ENCODE measurements around the gene TMC8. TPM values are rescaled to one million over a fixed set of nuclear protein-coding genes. Genes with fewer than 3 reads are reported as not detected.
"Not testable (repeated sequence)": the region's sequence is repeated elsewhere in the genome, so short reads cannot be mapped to it uniquely, and the experiment has no call there.

TMC8 gene
- polyA plus RNA-seq, 4 donors, result 1.4 to 2.6 (median 2.1) TPM

DNA sequence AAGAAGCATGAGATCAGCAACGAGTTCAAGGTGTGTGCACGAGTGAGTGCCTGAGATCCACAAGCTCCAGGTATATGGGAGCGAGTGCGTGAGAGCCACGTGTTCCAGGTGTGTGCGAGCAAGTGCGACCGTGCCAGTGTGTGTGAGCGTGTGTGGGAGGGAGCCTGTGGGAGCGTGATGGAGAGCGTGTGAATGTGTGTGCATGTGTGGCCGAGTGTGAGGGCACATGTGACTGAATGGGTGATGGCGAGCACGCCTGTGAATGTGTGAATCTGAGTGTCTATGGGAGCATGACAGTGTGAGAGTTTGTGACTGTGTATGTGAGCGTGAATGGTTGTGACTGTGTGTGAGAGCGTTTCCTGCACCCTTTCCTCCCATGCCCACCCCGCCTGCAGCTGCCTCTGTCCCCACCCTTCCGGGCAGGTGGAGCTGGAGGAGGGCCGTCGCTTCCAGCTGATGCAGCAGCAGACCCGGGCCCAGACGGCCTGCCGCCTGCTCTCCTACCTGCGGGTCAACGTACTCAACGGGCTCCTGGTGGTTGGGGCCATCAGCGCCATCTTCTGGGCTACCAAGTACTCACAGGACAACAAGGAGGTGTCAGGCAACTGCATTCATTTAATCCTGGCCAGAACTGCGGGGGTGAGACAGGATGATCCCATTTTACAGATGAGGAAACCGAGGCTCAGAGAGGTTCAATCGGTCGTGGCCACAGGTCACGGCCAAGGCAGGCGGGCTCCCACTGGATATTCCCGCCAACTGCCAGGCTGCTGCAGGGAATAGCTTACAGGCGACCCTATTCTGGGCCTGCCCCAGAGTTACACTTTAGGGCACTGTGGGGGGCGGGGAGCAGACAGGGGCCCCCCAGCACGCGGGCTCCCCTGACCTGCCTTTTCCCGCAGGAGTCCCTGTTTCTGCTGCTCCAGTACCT is 3.7 kb downstream of the TMC8 start:
- DNase-seq (ENCODE audit: low read depth in 4 of 4, low spot score in 3 of 4), result no peak

DNA sequence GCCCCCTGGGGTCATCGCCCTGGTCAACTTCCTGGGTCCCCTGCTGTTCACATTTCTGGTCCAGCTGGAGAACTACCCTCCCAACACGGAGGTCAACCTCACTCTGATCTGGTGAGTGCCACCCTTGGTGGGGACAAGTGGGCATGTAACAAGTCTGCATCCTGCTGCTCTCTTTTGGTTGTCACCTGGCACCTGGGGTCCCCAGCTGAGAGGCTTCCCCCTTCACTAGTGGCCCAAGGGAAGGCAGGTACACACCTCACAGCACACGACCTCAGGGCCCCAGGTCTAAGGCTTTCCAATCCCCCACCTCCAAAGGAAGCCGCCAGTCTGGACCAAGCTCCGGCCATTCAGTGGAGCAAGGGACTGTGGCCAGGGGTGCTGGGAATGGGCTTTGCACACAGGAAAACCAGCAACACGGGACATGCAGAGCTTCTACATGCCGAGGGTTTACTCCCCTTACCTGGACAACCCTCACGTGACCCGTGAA is 4.4 kb downstream of the TMC8 start:
- DNase-seq (ENCODE audit: low read depth in 4 of 4, low spot score in 3 of 4), result no peak

DNA sequence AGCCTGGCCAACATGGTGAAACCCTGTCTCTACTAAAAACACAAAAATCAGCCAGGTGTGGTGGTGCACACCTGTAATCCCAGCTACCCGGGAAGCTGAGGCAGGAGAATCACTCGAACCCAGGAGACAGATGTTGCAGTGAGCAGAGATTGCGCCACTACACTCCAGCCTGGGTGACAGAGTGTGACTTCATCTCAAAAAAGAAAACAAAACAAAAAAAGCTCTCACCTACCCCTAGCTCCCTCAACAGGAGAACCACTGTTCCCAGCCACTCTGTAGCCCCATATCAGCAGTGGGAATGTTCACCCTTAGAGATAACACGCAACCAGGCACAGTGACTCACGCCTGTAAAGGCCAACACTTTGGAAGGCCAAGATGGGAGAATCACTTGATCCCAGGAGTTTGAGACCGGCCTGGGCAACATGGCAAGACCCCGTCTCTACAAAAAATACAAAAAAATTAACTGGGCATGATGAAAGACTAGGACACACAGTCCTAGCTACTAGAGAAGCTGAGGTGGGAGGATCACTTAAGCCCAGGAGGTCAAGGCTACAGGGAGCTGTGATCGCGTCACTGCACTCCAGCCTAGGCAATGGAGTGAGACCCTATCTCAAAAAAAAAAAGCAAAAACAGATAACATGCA is 5.4 kb downstream of the TMC8 start:
- DNase-seq (ENCODE audit: low read depth in 4 of 4, low spot score in 3 of 4), result no peak

DNA sequence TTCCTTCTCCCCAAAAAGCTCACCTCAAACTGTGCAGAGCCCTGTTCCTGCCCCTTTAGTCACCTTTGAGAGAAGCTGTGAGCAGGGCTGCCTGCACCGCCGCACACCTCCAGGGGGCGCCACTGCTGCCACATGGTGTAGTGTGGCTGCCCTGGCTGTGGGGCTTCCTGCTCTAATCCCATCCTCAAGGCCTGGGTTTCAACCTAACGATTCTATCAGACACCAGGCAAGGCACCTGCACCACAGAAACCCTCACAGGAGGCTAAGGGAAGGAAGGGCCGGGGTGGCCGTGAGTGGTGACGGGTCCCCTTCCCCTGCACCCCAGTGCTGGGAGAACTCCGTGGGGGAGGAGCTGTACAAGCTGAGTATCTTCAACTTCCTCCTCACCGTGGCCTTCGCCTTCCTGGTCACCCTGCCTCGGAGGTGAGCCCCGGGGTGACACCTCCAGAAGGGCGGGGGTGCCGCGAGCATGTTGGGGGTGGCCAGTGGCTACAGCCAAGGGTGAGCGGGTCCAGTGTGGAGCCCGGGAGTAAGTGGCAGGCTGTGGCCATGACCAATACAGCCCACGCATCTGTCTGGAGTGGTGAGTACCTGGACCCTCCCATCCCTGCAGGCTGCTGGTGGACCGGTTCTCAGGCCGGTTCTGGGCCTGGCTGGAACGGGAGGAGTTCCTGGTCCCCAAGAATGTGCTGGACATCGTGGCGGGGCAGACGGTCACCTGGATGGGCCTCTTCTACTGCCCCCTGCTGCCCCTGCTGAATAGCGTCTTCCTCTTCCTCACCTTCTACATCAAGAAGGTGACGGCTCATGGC is 7.0 kb downstream of the TMC8 start:
- DNase-seq (ENCODE audit: low read depth in 4 of 4, low spot score in 3 of 4), result no peak

DNA sequence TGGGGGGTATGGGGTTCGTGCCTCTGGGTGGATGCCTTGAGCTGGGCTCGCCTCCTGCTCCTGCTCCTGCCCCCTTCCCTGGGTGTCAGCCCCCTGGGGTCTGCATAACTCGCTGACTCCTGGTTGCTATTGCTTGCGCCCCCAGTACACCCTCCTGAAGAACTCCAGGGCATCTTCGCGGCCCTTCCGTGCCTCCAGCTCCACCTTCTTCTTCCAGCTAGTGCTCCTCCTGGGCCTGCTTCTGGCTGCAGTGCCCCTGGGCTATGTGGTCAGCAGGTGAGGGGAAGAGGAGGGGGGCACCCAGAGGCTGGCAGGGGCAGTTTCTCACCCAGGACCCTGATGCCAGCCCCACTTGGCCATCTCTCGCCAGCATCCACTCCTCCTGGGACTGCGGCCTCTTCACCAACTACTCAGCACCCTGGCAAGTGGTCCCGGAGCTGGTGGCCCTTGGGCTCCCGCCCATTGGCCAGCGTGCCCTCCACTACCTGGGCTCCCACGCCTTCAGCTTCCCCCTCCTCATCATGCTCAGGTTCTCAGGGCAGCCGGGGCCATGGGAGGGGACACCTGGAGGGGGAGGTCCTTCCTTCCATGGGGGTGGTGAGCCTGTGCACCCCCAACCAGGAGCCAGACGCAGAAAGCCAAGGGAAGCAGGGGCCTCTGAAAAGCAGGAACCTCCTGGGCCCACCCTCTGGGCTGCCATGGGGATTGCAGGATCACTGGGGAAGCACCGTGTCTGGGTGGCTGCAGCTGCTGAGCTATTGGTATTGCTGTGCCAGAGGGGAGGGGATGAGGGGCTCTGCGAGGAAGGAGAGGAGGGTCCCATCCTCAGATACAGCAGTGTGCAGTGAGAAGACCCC is 7.9 kb downstream of the TMC8 start:
- DNase-seq (ENCODE audit: low read depth in 4 of 4, low spot score in 3 of 4), result no peak

DNA sequence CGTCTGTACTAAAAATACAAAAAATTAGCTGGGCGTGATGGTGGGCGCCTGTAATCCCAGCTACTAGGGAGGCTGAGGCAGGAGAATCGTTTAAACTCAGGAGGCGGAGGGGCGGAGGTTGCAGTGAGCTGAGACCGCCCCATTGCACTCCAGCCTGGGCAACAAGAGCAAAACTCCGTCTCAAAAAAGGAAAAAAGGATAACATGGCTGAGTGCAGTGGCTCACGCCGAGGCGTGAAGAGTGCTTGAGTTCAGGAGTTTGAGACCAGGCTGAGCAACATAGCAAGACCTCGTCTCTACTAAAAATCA is 9.2 kb downstream of the TMC8 start:
- not testable (repeated sequence) for DNase-seq (ENCODE audit: low read depth in 4 of 4, low spot score in 3 of 4)

DNA sequence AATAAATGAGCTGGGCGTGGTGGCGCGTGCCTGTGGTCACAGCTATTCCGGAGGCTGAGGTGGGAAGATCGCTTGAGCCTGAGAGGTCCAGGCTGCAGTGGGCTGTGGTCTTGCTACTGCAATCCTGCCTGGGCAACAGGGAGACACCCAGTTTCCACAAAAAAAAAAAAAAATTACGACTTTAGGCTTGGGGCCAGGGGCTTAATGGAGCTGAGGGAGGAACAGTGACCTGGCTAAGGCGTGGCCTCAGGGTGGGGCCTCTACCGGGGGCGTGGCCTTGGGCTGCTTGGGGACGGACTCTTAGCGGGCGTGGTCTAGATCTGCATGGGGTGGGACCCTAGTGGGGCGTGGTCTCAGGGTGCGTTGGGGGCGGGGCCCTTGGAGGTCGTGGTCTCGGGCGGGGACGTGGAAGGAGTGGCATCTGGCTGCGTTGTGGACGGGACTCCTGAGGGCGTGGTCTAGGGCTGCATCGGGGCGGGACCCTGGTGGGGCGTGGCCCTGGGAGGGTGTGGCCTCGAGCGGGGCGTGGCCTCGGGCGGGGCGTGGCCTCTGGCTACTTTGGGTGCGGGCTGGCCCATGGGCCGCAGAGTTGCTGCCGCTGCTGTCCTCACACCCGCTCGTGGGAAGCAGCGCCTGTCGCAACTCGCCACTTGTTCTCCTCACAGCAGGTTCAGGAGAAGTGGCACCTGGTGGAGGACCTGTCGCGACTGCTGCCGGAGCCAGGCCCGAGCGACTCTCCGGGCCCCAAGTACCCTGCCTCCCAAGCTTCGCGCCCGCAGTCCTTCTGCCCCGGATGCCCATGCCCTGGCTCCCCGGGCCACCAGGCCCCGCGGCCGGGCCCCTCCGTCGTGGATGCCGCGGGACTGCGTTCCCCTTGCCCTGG is 9.8 kb downstream of the TMC8 start:
- DNase-seq (ENCODE audit: low read depth in 4 of 4, low spot score in 3 of 4), result no peak

DNA sequence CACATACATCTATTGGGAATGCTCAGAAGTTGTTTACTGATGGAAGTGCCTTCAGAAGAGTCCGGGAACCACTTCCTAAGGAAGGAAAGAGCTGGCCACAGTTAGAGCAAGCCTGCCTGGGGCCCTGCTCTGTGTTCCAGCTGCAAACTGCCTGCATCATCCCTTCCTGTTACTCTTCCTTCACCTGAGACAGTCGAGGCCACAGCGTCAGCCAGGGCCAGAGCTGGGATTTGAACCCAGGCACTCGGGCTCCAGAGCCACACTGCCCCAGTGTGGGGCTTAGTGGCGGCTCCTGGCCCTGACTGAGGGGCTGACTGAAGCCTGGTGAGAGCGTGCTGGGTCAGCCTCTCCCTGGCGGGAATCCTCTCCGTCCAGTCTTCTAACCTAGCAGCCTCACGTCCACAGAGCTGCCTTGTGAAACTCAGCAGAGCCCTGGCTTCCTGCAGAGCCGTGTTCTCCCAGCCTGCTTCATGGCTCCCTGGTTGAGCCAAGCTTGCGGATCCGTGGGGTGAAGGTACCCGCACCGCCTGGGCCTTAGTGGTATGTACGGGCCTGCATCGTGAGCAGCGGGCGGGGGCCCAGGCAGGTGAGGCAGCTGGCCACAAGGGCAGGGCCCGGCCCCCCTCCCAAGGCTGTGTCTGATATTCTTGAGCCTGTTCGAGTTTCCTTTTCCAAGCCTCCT is 11.0 kb downstream of the TMC8 start:
- DNase-seq (ENCODE audit: low read depth in 4 of 4, low spot score in 3 of 4), result no peak

DNA sequence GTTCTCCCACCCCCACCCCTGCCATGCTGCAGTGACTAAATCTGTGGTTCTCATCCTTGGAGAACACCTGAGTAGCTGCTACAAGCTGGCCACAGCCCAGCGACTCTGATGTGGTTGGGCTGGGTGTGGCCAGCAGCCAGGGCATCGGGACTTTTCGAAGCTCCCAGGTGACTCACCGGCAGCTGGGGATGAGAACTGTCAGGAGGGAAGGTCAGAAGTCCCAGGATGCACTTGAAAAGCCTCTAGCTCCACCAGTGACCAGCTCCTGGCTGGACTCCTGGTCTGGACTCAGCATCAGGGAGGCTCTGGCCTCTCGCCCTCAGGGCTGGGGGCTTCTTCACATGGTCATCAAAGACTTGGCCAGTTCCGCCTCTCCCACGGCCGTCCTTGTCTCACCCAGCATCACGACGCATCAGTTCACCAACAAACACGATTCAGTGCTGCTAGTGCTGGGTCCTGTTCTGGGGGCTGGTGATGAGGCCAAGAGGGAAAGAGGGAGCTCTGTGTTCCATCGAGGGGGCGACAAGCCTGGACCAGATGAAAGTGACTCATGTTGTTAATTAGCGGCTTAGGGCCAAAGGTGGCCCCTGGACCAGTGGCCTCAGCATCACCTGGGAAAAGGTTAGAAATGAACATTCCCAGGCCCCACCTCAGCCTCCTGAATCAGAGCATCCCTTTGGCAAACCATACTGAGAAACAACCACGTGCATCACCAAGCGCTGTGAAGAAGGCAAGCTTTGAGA is 11.7 kb downstream of the TMC8 start:
- DNase-seq (ENCODE audit: low read depth in 4 of 4, low spot score in 3 of 4), result no peak

DNA sequence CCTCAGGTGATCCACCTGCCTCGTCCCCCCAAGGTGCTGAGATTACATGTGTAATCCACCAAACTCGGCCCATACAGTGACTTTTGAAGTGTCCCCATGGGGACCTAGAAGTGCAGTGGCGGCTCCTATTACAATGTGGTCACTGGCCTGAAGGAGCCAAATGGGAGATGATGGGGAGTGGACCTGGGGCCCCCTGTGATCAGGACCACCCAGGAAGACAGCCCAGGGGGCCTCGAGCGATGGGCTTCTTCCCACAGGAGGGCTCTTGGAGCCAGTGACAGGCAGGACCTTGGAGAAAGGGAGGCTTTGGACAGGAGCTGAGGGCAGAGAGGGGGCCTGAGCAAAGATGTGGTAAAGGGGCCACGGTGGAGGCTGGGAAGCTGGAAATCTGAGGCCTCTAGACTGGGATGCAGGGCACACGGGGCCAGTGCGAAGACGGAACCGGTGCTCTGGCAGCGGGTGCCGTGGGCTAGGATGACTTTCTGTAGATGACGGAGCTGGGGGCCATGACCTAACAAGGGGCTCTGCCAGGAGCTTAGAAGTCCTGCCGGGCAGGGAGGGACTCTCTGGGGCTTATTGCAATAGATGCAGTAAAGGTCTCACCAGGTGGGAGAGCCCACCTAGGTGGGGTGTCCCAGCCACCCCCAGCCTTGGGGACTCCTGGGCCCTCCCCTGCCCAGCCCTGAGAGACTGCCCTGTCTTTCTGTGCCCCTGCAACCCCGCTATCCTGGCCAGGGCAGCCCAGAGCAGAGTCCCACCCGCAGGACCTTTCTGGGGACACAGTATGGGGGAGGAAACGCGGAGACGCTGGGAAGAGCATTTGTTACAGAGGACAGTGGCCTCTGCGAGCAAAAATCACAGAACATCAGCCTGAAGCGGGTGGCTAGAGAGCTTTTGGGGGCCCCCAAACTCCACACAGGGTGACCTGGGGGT is 12.9 kb downstream of the TMC8 start:
- DNase-seq (ENCODE audit: low read depth in 4 of 4, low spot score in 3 of 4), result no peak

DNA sequence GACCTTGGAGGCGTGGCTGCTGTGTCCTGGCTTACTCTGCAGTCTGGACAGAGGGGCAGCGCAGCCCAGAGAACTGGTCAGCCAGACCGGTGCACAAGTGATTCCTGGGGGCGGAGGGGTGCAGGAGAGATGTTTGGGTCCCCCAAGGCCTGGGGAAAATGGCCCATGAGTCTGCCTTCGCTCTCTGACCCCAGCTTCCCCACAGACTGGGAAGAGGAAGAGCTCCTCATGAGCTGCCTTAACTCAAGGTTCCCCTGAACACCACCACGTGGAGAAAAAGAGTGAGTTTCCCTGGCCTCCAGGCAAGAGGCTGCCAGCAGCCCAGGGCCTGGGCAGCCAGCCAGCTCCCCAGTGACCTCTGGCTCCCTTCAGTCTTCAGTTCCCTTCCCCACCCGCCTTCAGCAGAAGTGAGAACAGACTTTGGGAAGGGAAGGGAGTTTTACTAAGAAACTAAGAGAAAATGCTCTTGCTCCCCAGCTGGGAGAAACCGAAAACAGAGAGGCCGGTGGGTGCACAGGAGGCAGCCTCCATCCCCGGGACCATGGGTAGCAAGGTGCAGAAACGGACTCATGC is 13.7 kb downstream of the TMC8 start:
- peak in 1 of 4 donors; percentile 73 for DNase-seq (ENCODE audit: low read depth in 4 of 4, low spot score in 3 of 4)

DNA sequence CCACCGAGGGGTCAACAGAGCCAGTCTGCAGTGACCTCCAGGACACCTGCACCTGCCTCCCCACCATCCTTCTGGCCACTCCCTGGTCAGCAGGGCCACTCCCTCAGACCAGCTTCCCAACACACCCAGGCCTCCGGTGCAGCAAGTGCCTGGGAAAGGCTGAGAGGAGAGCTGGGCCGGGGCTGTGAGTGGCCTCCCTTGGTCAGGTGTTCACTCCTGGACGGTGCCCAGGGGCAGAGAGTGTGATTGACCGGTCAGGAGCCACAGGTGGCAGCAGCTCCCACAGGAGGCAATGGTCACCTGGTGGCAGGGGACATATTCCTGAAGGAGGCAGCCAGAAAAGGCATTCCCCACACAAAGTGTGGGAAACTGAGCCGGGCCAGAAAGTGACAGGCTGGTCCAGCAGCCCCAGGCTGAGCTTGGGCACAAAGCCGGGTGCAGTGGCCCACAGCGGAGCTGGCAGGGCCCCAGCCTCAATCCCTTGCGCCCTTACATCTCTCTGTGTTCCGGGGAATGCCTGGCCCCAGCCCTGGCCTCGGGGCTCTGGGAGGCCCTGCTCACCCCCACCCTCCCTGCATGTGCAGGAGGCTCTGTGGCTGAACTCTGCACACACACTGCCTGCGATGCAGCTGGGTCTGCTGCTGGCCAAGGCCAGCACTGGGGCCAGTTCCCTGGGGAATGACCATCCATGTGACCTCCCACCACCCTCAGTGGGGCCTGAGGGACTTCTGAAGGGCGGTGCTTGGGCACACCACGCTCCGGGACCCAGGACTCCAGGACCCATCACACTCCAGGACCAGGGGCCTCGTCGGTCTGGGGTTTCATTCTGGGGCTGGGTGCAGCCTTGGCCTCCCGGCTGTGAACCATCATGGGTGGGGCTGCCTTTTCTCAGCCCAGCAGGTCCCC is 14.4 kb downstream of the TMC8 start:
- no peak for DNase-seq (ENCODE audit: low read depth in 4 of 4, low spot score in 3 of 4)

DNA sequence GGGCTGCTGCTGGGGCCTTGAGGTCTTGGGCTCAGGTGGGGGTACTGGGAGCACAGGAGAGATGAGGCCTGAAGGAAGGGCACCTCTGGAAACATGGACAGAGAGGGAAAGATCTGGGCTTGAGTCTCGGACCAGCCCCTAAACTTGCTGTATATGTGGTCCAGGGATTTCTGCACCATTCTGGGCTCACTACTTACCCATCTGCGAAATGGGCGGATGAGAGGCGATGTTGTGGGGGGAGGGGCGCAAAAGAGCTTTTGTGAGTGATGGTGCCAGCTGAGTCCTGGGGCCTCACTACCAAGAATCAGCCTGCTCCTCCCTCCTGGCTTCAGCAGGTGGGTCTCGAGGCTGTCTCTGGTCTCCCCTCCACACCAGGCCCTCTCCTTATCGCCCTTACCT is 15.9 kb downstream of the TMC8 start:
- DNase-seq (ENCODE audit: low read depth in 4 of 4, low spot score in 3 of 4), result no peak

DNA sequence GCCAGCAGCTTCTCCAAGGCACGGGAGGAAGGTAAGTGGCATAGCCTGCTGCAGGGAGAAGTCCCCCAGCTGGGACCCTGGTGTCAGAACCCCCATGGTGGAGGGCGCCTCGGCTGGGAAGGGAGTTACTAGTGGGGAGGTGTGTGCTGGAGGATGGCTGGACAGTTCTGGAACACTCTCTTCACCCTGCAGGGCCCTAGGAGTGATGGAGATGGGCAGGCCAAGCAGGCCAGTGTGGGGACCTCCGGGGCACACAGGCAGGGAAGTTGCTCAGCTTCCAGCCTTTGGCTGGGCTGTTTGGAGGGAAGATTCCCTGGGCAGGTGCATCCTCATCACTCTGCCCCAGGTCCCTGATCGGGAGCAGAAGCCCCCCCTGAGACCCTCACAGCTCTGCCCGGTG is 16.3 kb downstream of the TMC8 start:
- DNase-seq (ENCODE audit: low read depth in 4 of 4, low spot score in 3 of 4), result no peak

DNA sequence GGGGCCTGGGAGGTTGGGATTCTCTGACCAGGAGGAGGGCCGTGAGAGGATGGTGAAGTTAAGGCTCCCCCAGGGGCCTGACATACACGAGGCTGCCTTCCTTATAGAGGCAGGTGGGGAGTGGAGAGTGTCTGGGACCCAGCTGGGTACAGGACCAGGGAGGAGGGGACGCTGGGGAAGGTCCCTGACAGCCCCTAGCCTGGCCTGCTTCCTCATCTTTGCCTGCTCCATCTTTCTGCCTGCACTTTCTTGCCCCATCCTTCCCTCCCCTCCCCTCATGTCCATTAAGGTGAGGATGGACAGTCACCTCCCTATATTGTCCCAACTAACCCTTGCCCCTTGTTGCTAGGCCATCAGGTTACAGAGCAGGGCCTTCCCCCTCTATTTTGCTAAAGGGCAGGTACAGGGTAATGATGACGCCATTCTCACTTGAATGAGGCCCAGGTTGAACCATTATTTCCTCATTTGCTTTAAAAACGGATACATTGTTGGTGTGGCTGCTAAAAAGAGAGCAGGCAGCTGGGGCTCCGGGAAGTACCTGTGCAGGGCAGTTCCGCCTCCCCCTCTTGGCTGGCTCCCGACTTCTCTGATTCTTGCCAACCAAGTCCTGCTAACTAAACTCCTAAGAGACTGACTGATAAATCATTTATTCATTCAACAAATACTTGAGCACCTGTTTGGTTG is 16.9 kb downstream of the TMC8 start:
- no peak for DNase-seq (ENCODE audit: low read depth in 4 of 4, low spot score in 3 of 4)

Data from right renal pelvis (tissue), 4 donors.